SHP77 treated with DMSO at 0.1 percent for 48 hours (cell line): ENCODE measurements around the gene PSMA2.

ENCODE experiments used
- DNase-seq: peaks from one replicate; lab custom pipeline; 2025; lab: John Stamatoyannopoulos, UW

The PSMA2 gene

DNA sequence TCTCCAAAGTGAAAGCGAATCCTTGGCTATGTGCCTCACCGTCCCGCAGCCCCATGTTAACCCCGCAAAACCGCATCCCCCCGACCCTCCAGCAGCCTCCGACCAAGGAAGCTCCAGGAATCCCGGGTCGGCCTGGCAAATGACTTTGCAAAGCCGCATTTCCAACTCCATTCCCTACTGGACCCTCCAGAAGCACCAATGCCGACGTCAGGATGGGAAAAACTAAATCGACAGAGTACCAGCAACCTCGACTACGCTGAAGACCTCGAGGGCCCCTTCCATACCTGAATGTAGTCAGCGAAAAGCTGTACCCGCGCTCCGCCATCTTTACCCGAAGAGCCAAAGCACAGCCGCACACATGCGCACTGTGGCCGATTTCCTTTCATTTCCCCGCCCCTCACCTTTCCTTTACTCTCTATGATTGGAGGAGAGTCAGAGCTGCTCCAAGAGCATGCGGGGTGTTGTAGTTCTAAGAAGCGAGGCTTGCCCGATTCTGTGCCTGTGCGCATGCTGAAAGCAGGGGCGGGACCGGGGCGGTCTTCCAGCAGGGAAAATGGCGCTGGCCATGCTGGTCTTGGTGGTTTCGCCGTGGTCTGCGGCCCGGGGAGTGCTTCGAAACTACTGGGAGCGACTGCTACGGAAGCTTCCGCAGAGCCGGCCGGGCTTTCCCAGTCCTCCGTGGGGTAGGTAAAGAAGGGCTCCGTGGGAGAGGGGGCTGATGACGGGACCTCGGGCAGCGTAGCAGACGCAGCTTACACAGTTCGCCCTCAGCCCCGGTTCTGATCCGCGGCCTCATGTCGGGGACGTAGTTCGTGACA, at the start of gene PSMA2, which contains the start of gene MRPL32:
PSMA2 (minus strand) TSS at position 341 of the 818 bp plus-strand sequence; CDS start at position 325, 16 bp downstream.
MRPL32 (plus strand) TSS at position 543 of the 818 bp plus-strand sequence; CDS start at position 554, 11 bp downstream.
- peak; percentile 99 for DNase-seq

GRCh38 chr7:42981601-42982000, 49.6 kb upstream of the PSMA2 start:
- DNase-seq = no peak

DNA sequence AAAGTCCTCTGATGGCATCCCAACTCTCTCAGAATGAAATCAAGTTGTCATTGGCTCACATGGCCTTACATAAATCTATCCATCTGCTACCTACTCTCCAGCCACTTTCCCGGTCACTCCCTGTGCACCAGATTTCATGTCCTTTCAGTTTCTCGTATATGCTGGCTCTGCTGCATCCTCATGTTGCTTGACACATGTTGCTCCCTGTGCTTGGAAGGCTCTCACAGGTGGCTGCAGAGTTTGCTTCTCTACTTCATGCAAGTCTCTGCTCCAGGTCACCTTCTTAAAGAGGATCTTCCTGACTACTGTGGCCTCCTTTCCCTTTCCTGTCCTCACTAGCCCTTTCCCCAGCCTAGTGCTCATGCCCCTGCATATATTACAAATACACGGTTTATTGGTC, 48.5 kb upstream of the PSMA2 start:
- DNase-seq = no peak

- DNase-seq = no peak
These were observed 48.1 kb upstream of the PSMA2 start for GRCh38 chr7:42980084-42980483.

GRCh38 chr7:42978496-42978895, 46.5 kb upstream of the PSMA2 start:
- no peak for DNase-seq

DNA sequence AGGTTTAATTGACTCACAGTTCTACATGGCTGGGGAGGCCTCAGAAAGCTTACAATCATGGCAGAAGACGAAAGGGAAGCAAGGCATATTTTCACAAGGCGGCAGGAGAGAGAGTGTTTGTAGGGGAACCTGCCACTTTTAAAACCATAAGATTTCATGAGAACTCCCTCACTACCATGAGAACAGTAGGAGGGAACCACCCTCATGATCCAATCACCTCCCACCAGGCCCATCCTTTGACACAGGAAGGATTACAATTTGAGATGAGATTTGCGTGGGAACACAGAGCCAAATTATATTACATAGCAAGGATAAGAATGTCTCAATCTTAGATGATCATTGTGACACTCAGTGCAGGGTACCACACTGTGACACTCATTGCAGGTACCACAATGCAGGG, 44.4 kb upstream of the PSMA2 start:
- no peak for DNase-seq

- DNase-seq = no peak
These were observed 40.9 kb upstream of the PSMA2 start for GRCh38 chr7:42972699-42973500.

DNA sequence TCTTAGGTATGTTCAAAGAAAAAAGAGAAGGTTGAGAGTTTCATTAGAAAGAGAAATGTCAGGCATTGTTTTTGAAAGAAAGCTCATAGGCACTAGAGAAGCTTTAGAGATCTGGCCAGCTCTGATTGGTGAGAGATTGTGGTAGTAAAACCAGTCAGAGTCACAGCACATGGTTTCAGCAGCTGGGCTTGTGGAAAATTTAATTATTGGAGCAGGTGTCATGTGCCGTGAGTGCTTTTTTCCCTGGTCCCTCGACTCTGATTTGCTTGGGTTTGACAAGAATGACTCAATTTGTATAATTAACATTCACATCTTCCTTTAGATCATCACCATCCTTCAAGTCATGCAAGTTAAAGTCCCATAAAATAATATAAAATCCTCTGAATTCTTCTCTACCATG, 35.4 kb upstream of the PSMA2 start:
- DNase-seq = no peak

DNA sequence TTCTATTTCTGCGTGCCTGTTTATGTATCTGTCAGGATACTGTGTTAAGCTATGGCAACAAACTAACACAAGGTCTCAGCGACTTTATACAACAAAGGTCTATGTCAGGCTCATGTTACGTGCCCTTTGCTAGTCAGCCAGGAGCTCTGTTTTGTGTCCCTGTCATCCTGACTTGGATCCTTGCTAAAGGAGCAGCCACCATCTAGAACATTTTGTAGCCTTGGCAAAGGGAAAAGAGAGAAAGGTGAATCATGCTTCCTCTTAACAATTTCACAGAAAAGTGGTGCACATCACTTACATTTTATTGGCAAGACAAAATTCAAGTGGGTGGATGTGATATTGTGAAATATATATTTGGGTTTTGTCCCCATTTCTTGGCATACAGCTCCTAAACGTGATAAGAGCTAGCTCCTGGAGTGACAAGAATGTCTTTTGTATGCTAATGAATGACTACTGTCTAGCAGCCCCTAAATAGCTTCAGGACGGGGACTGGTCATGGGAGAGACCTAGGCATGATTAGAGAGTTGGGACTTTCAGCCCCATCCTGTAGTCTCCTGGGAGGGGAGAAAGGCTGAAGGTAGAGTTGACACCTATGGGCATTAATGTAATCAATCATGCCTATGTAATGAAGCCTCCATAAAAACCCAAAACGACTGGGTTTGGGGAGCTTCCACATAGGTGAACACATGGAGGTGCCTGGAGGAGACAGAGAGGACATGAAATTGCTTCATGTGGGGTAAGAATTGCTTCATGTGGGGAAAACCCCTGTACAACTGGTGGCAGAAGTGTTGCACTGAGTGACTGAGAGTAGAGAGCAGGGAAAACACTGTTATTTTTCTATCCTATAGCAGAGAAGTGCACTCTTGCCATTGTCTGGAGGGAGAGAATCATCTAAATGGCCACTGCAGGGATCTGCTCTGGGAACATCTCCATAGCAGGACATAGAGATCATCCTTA, 33.2 kb upstream of the PSMA2 start:
- DNase-seq = no peak

- no peak for DNase-seq
These were observed 32.3 kb upstream of the PSMA2 start for GRCh38 chr7:42964293-42964692.

DNA sequence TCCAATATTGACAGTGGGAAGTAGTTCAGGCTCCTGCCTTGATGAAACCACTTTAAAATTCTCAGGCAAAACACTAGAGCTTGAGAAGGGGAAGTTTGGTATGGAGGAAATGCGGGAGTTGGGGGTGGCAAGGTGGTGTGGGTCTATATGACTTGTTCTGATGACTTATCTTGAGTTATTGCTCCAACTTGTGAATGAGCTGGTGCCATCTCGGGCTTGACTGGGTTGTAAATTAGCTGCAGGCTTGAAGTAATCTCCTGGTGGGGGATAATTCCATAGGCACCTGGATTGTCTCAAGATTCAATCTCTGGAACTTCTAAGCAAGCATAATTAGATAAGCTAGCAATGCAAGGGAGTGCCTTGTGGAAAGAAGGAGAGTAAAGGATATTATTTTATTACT, 29.2 kb upstream of the PSMA2 start:
- no peak for DNase-seq

GRCh38 chr7:42960762-42961161, 28.8 kb upstream of the PSMA2 start:
- DNase-seq = no peak

GRCh38 chr7:42959549-42959948, 27.6 kb upstream of the PSMA2 start:
- DNase-seq = no peak

DNA sequence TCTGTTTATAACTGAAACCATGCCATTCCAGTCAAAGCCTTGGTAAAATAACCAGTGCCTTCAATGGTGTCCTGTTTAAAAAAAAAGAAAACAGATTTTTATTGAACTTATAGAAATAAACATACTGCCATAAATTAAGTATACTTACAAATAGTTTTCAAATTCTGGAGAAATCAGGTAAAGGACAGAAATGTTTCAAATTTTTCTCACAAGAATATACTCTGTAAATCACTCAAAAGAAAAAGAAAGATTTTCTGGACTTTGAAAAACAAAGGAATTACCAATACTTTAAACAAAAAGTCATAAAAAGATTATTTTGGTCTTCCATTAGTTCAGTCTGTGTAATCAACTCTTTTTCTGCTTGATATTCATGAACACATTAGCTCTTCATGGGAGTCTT, 24.1 kb upstream of the PSMA2 start:
- DNase-seq = no peak

DNA sequence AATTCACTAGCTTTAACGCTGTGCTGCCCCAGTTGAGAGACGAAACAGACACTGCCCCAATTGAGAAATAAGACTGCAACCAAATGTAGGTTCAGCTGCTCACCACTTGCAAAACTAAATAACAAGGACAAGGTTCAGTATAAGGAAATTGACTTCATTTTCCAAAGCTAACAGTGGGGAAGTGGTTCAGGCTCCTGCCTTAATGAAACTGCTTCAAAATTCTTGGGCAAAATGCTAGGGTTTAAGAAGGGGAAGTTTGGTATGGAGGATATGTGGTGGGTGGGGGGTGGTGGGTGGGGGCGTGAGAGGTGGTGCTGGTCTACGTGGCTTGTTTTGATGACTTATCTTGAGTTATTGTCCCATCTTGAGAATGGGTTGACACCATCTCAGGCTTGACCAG, 22.0 kb upstream of the PSMA2 start:
- no peak for DNase-seq

- DNase-seq = no peak
These were observed 20.4 kb upstream of the PSMA2 start for GRCh38 chr7:42952328-42952727.

DNA sequence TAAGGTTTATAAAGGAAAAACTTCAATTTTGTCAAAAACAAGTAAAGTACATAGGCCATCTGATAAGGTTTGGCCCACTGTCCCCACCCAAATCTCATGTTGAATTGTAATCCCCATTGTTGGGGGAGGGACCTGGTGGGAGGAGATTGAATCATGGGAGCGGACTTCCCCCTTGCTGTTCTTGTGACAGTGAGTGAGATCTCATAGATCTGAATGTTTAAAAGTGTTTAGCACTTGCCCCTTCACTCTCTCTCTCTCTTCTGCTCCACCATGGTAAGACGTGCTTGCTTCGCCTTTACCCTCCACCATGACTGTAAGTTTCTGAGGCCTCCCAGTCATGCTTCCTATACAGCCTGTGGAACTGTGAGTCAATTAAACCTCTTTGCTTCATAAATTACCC, 18.4 kb upstream of the PSMA2 start:
- DNase-seq = no peak

DNA sequence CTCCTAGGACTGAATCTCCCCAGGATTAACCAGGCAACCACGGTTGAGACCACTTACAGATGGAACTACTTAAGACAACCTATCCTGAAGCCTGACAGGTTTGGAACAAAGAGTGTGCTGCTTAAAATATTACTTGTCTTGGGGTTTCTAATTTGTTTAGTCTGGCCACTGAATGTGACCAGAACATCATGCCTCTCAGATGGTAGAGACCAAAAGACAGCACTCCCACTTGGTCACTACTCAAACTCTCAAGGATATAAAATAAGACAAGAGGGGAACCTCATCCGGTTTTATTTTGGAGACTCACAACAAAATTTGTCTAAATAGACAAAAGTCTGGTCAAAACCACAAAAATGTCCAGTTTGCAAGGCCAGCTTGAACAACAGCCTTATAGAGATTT, 15.5 kb upstream of the PSMA2 start:
- no peak for DNase-seq

- no peak for DNase-seq
These were observed 14.6 kb upstream of the PSMA2 start for GRCh38 chr7:42946627-42946950.

GRCh38 chr7:42945821-42946626, 14.1 kb upstream of the PSMA2 start:
- no peak for DNase-seq
